HEK293T (cell line): Measurements from ENCODE around the gene MT1H.

Experiments used
- FOXK2 ChIP-seq: fragments of 450-650 bp; IDR thresholded peaks from 2 replicates; pipeline ENCODE4 v1.6.1; 2016; ENCODE audit warnings: mild to moderate bottlenecking
- NFRKB ChIP-seq: fragments of 450-650 bp; IDR thresholded peaks from 2 replicates; pipeline ENCODE4 v1.6.1; 2016; ENCODE audit warnings: mild to moderate bottlenecking, moderate library complexity

DNA sequence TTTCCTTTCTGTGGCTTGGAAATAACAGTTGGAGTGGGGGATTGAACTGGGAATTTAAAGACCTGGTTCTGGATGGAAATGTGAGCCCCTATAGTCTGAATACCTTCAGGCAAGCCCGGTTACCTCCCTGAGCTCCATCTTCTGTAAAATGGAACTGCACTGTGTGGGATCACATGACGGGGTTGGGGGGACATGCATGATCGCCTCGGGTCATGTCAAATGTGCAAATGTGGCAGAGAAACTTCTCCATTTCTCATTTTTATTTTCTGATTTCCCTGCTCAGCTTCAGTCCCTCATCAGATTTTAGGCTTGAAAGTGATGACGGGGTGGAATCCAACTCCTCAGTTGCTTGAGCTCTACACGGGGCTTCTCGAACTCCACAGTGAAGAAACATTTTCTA is 16.4 kb upstream of the MT1H start:
- TF ChIP-seq NFRKB (no peak), FOXK2 (no peak)
